Adrenal gland (tissue), 12 donors: Measurements from ENCODE around the gene CASD1. TPM values are rescaled to one million over a fixed set of nuclear protein-coding genes. Genes with fewer than 3 reads are reported as not detected.

ENCODE experiments used
- DNase-seq, 7 donors: peaks; one replicate each; pipeline ENCODE4 v3.0.0-alpha.2; 2019 to 2020
- H3K27ac ChIP-seq, 5 donors: fragments of 200-600 bp; sonication (generic) in 4 of 5; 1 replicate in 3 of 5; 2 replicates in 2 of 5; pipeline versions ENCODE4 v1.5.1 to v1.8.0; 2016 to 2020; ENCODE audit warnings: mild to moderate bottlenecking in 1 of 5
- H3K27me3 ChIP-seq: fragments of 200-600 bp; 2 replicates; pipeline ENCODE4 v1.8.0; 2021
- H3K36me3 ChIP-seq, 2 donors: fragments of 200-600 bp; replicated peaks in 1 of 2; 1 replicate in 1 of 2; 2 replicates in 1 of 2; pipeline versions ENCODE4 v1.5.1 to v1.8.0; 2018 to 2022
- H3K4me1 ChIP-seq, 2 donors: fragments of 200-600 bp; replicated peaks in 1 of 2; 1 replicate in 1 of 2; 2 replicates in 1 of 2; pipeline versions ENCODE4 v1.5.1 to v1.8.0; 2018 to 2021
- H3K4me3 ChIP-seq, 4 donors: fragments of 200-600 bp; sonication (generic) in 3 of 4; one replicate each; pipeline ENCODE4 v1.5.1; 2016 to 2018
- H3K9me3 ChIP-seq, 3 donors: fragments of 200-600 bp; sonication (generic) in 1 of 3; replicated peaks in 1 of 3; 1 replicate in 2 of 3; 2 replicates in 1 of 3; pipeline versions ENCODE4 v1.5.1 to v1.8.0; 2016 to 2021
- CTCF ChIP-seq, 6 experiments: fragments of 450-650 bp in 4 of 6; fragments of 200-600 bp in 2 of 6; sonication (generic) in 1 of 6; IDR thresholded peaks; 1 replicate in 5 of 6; 2 replicates in 1 of 6; pipeline versions ENCODE4 v1.5.1 to v1.8.0; 2016 to 2021; ENCODE audit warnings: antibody characterized with exemption in 6 of 6, mild to moderate bottlenecking in 2 of 6, moderate library complexity in 1 of 6
- POLR2A ChIP-seq, 2 donors: fragments of 450-650 bp; IDR thresholded peaks; one replicate each; pipeline ENCODE4 v1.6.1; 2017; ENCODE audit warnings: antibody characterized with exemption in 2 of 2, mild to moderate bottlenecking in 2 of 2, moderate library complexity in 1 of 2
- WGBS, 4 donors: extraction: QIAGEN DNeasy Blood & Tissue Kit in 2 of 4; methylation state at CpG; one replicate each; pipeline versions ENCODE4 v1.1.5 to v1.1.7; 2013 to 2017; 5-methylcytosine and 5-hydroxymethylcytosine counted together
- intact Hi-C, 2 donors: fragments of 100-400 bp; cut with DNase I; formaldehyde crosslinking; loops; one replicate each; pipeline versions ENCODE4 v1.14.1 to v1.15.0; 2022 to 2023
- polyA plus RNA-seq, 3 donors: library from polyadenylated mRNA; stranded (reverse); fragments of 200-250 nt in 2 of 3; fragments of 350-450 nt in 1 of 3; fragmentation: Illumina TruSeq in 1 of 3; extraction: RNeasy Lipid Tissue Mini Kit (QIAGEN cat#74804) in 1 of 3; gene quantifications; one replicate each; pipeline ENCODE4 v1.2.3, GENCODE V29; 2013 to 2014
- total RNA-seq, 9 donors: library from RNA; depleted of rRNA in 4 of 9; stranded (reverse); fragments of >200 nt in 4 of 9; fragments of 120-200 nt in 1 of 9; fragmentation: NEBNext Ultra II Directional in 1 of 9; extraction: Animal tissue kit (Norgen Biotek cat#: 25700) in 1 of 9; gene quantifications; one replicate each; pipeline versions ENCODE4 v1.1.0 to v1.2.4, GENCODE V29; 2013 to 2023
- donor health status: healthy with polysubstance abuse.
- donor health status: Bipolar disorder and iron deficiency.
- donor health status: DM: yes; HTN: yes; CAD: no.
- donor health status: DM: no; HTN: no; CAD: no.
- donor health status: DM: no; HTN: no; CAD: no.
- donor health status: DM: yes; HTN: yes; CAD: no.

CASD1 gene
- total and polyA plus RNA-seq, 12 donors, result 28.8 to 75.7 (median 46.2) TPM

- DNase-seq, result no peak
- WGBS, 4 donors, result 75 to 88% (median 83%) methylated on average over 2 of the region's 2 CpGs
- Histone ChIP-seq H3K27me3 (no peaks in the 10 kb centered on the region), H3K4me1 (peaks cover 16 to 18% of the 10 kb centered on the region in 2 donors), H3K9me3 (no peaks in the 10 kb centered on the region), H3K27ac (no peak overlapping the region), H3K4me3 (no peak overlapping the region), H3K36me3 (no peaks in the 10 kb centered on the region)
- intact Hi-C loops, result no loop called here
- TF ChIP-seq CTCF (IDR thresholded peaks at IDR 0.05), result no peak
- TF ChIP-seq POLR2A (IDR thresholded peaks at IDR 0.05), result no peak
Measured at GRCh38 chr7:94591176-94591575, 81.6 kb downstream of the CASD1 start.

DNA sequence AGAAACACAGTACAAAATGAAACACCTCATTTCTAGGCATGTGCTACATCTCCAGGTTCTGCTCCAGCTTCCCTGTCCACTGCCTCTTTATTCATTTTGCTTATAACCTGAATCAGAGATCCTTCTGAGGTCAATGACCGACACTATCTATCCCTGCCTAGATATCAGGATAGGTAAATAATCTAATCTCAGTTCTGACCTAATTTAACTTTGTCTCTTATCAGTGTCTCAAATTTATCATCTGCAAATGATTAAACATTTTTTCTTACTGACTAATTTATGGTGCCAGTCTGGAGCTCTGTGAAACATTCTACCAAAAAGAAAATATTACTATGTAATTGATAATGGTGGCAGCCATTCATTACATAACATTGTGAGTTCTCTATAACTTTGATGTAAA is 85.3 kb downstream of the CASD1 start:
- no peaks in the 10 kb centered on the region for H3K9me3 ChIP-seq
- 23 to 48% (median 38%) methylated on average over 1 of the region's 1 CpG for WGBS, 4 donors
- TF ChIP-seq CTCF (IDR thresholded peaks at IDR 0.05) (no peak), POLR2A (IDR thresholded peaks at IDR 0.05) (peak in 1 of 2 donors; percentile 25)
- H3K4me1 ChIP-seq, result peaks cover 16 to 18% of the 10 kb centered on the region in 2 donors
- no peaks in the 10 kb centered on the region for H3K27me3 ChIP-seq
- peak overlapping the region in 1 of 5 donors; percentile 5 for H3K27ac ChIP-seq
- H3K36me3 ChIP-seq, result peaks cover 0 to 7% of the 10 kb centered on the region in 2 donors
- intact Hi-C loops, result no loop called here
- H3K4me3 ChIP-seq, result no peak overlapping the region
- peak in 3 of 7 donors; percentile 16 to 42 (median 33) for DNase-seq

DNA sequence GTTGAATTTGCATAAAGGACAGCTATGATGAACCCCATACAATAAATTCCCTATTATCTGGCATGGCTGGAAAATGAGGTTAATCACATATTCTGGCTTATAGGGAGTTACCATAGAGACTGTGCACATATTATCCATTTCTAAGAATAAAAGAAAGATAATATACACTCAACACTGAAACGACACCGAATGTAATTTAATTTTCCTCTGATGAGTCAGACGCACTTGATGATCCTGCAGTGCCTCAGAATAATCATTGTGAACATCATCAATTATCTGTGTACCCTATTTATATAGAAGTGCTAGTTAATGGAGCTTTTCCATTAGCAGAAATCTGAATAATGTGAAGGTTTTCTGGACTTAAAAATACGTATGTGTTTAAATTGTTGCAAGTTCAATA is 86.1 kb downstream of the CASD1 start:
- 53 to 69% (median 60%) methylated on average over 4 of the region's 4 CpGs for WGBS, 4 donors

GRCh38 chr7:94600267-94600666 is 90.7 kb downstream of the CASD1 start:
- Histone ChIP-seq H3K27me3 (no peaks in the 10 kb centered on the region), H3K9me3 (no peaks in the 10 kb centered on the region), H3K36me3 (peaks cover 0 to 7% of the 10 kb centered on the region in 2 donors), H3K4me1 (peaks cover 16 to 18% of the 10 kb centered on the region in 2 donors), H3K4me3 (no peak overlapping the region), H3K27ac (no peak overlapping the region)
- 88 to 96% (median 92%) methylated on average over 3 of the region's 3 CpGs for WGBS, 4 donors
- TF ChIP-seq CTCF (IDR thresholded peaks at IDR 0.05), result no peak
- TF ChIP-seq POLR2A (IDR thresholded peaks at IDR 0.05), result no peak
- intact Hi-C loops, result no loop called here
- no peak for DNase-seq

More for the DNA sequence above, 86.1 kb downstream of the CASD1 start:
- H3K27ac ChIP-seq, result peak overlapping the region in 1 of 5 donors; percentile 5
- intact Hi-C loops, result no loop called here
- TF ChIP-seq CTCF (IDR thresholded peaks at IDR 0.05), result no peak
- TF ChIP-seq POLR2A (IDR thresholded peaks at IDR 0.05), result no peak
- H3K4me1 ChIP-seq, result peaks cover 16 to 18% of the 10 kb centered on the region in 2 donors
- H3K36me3 ChIP-seq, result peaks cover 0 to 7% of the 10 kb centered on the region in 2 donors
- H3K9me3 ChIP-seq, result no peaks in the 10 kb centered on the region
- no peak for DNase-seq
- no peak overlapping the region for H3K4me3 ChIP-seq
- no peaks in the 10 kb centered on the region for H3K27me3 ChIP-seq
